ENCODE measurements around the gene CHRND. TPM values are rescaled to one million over a fixed set of nuclear protein-coding genes. Genes with fewer than 3 reads are reported as not detected.
"Not testable (repeated sequence)": the region's sequence is repeated elsewhere in the genome, so short reads cannot be mapped to it uniquely, and the experiment has no call there.

The CHRND gene
- total RNA-seq, 1 experiment from 2014 or later, result not detected

DNA sequence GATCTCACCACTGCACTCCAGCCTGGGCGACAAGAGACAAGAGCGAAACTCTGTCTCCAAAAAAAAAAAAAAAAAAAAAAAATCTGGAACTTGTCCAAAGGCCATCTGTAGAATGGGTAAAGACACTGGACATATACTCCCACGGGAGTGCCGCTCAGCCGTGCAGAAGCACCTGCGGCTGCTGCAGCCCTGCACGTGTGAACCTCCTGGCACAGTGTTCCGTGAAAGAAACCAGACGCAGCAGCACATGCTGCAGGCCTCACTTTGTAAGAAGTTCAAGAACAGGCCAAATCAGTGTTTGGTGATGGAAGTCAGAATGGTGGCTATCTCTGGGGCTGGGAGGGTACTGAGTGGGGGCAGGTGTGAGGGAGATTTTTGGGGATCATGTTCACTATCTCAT, 6.5 kb downstream of the CHRND start:
- no peaks in the 10 kb centered on the region for H3K9me2 ChIP-seq (replicated peaks; ENCODE audit: insufficient read depth, low read length)
- H3K4me1 ChIP-seq (ENCODE audit: low read length), result peaks cover 16% of the 10 kb centered on the region
- no peak overlapping the region for H3K4me3 ChIP-seq (ENCODE audit: low read length)
- peaks cover 19% of the 10 kb centered on the region; the same call in 1 of the 2 replicates for H4K20me1 ChIP-seq (ENCODE audit: insufficient read depth, low read depth, low read length)
- peak; percentile 89 for DNase-seq
- H2AFZ ChIP-seq (ENCODE audit: low read length), result no peak overlapping the region
- H3K27me3 ChIP-seq (ENCODE audit: low read length), result peaks cover 5% of the 10 kb centered on the region; the same call in 1 of the 2 replicates
- H3K27ac ChIP-seq (ENCODE audit: low read length), result no peak overlapping the region
- peak overlapping the region; percentile 27 for H3K4me2 ChIP-seq (ENCODE audit: low read depth, low read length, poor library complexity, severe bottlenecking)
- no peak overlapping the region for H3K9ac ChIP-seq (ENCODE audit: low read length)
- peaks cover 7% of the 10 kb centered on the region for H3K9me3 ChIP-seq (ENCODE audit: low read length)
- no peaks in the 10 kb centered on the region for H3K79me2 ChIP-seq (ENCODE audit: low read length)
- H3K36me3 ChIP-seq (ENCODE audit: insufficient read depth, low read length), result no peaks in the 10 kb centered on the region; the same call in 1 of the 2 replicates

DNA sequence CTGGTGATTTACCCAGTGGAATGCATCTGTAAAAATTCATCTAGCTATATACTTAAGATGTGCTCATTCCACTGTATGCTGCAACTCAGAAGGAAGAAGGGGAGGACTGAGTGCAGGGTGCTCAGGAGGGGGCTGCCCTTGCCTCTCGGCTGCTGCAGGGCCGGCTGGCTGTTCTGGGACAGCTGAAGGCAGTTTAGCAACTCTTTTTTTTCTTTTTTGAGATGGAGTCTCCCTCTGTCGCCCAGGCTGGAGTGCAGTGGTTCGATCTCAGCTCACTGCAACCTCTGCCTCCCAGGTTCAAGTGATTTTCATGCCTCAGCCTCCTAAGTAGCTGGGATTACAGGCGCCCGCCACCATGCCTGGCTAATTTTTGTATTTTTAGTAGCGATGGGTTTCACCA, 6.9 kb downstream of the CHRND start:
- not testable (repeated sequence) for DNase-seq; H3K36me3 ChIP-seq (ENCODE audit: insufficient read depth, low read length); H3K9ac ChIP-seq (ENCODE audit: low read length); H3K27ac ChIP-seq (ENCODE audit: low read length); H2AFZ ChIP-seq (ENCODE audit: low read length); H3K79me2 ChIP-seq (ENCODE audit: low read length); H3K4me3 ChIP-seq (ENCODE audit: low read length); H3K9me2 ChIP-seq (replicated peaks; ENCODE audit: insufficient read depth, low read length); H3K9me3 ChIP-seq (ENCODE audit: low read length); H3K27me3 ChIP-seq (ENCODE audit: low read length)
- peaks cover 21% of the 10 kb centered on the region; the same call in 1 of the 2 replicates for H4K20me1 ChIP-seq (ENCODE audit: insufficient read depth, low read depth, low read length)
- peak overlapping the region; percentile 27 for H3K4me2 ChIP-seq (ENCODE audit: low read depth, low read length, poor library complexity, severe bottlenecking)
- H3K4me1 ChIP-seq (ENCODE audit: low read length), result peaks cover 16% of the 10 kb centered on the region

DNA sequence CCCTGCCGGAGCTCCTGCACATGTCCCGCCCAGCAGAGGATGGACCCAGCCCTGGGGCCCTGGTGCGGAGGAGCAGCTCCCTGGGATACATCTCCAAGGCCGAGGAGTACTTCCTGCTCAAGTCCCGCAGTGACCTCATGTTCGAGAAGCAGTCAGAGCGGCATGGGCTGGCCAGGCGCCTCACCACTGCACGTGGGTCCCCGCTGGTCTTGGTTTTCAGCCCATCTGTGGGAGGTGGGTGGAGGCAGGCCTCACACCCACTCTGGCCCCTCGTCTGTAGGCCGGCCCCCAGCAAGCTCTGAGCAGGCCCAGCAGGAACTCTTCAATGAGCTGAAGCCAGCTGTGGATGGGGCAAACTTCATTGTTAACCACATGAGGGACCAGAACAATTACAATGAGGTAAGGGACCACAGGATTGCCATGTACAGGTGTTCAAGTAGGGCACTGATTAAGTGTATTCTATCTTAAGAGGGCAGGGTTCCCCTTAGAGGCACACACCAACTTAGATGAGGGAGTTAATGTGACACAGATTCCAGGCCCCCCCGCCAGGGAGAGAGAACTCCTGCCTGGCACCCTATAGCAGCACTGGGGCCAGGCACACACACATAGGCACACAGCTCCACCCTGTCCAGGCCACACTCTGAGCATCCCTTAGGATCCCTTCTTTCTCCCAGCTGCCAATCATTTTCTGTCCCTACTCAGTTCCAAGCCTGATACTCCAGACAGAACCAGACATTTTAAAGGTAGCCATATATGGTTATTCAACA, 8.2 kb downstream of the CHRND start:
- H3K27ac ChIP-seq (ENCODE audit: low read length), result no peak overlapping the region
- peaks cover 29% of the 10 kb centered on the region; the same call in 1 of the 2 replicates for H4K20me1 ChIP-seq (ENCODE audit: insufficient read depth, low read depth, low read length)
- H3K9ac ChIP-seq (ENCODE audit: low read length), result no peak overlapping the region
- H3K4me1 ChIP-seq (ENCODE audit: low read length), result peaks cover 16% of the 10 kb centered on the region
- peaks cover 7% of the 10 kb centered on the region for H3K9me3 ChIP-seq (ENCODE audit: low read length)
- no peak overlapping the region for H3K4me2 ChIP-seq (ENCODE audit: low read depth, low read length, poor library complexity, severe bottlenecking)
- no peak overlapping the region for H2AFZ ChIP-seq (ENCODE audit: low read length)
- no peak overlapping the region for H3K4me3 ChIP-seq (ENCODE audit: low read length)
- no peaks in the 10 kb centered on the region; the same call in 1 of the 2 replicates for H3K36me3 ChIP-seq (ENCODE audit: insufficient read depth, low read length)
- H3K9me2 ChIP-seq (replicated peaks; ENCODE audit: insufficient read depth, low read length), result no peaks in the 10 kb centered on the region
- H3K79me2 ChIP-seq (ENCODE audit: low read length), result no peaks in the 10 kb centered on the region
- DNase-seq, result no peak
- peaks cover 5% of the 10 kb centered on the region; the same call in 1 of the 2 replicates for H3K27me3 ChIP-seq (ENCODE audit: low read length)

DNA sequence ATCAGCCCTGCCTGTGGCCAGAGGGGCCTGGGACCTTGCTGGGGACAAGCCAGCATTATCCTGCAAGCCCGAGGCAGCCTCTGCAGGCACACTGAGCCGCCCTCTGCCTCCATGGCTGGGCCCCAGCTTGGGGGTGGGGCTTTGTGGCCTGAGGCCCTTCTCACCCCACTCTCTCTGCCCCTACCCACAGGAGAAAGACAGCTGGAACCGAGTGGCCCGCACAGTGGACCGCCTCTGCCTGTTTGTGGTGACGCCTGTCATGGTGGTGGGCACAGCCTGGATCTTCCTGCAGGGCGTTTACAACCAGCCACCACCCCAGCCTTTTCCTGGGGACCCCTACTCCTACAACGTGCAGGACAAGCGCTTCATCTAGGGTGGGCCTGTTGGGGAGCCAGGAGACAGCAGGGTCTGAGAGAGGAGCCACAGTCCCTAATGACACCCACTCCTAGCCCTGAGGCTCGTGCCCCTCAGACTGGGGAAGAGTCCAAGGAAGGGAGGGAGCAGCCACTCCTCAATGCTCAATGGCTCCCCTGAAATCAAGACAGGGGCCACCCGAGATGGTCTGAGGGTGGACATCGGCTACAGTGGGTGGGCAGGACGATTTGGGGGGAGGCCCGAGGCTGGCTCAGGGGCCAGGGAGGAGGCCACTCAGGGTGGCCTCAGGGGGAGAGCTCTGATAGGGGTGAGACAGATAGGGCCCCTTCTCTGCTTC, 9.1 kb downstream of the CHRND start:
- Histone ChIP-seq H2AFZ (ENCODE audit: low read length) (no peak overlapping the region), H3K4me3 (ENCODE audit: low read length) (no peak overlapping the region), H3K4me2 (ENCODE audit: low read depth, low read length, poor library complexity, severe bottlenecking) (no peak overlapping the region), H3K36me3 (ENCODE audit: insufficient read depth, low read length) (no peaks in the 10 kb centered on the region; the same call in 1 of the 2 replicates), H3K27ac (ENCODE audit: low read length) (no peak overlapping the region), H3K4me1 (ENCODE audit: low read length) (peaks cover 16% of the 10 kb centered on the region), H3K9me3 (ENCODE audit: low read length) (peaks cover 7% of the 10 kb centered on the region), H3K9me2 (replicated peaks; ENCODE audit: insufficient read depth, low read length) (no peaks in the 10 kb centered on the region), H3K79me2 (ENCODE audit: low read length) (no peaks in the 10 kb centered on the region), H4K20me1 (ENCODE audit: insufficient read depth, low read depth, low read length) (peaks cover 36% of the 10 kb centered on the region; the same call in 1 of the 2 replicates), H3K9ac (ENCODE audit: low read length) (no peak overlapping the region), H3K27me3 (ENCODE audit: low read length) (peaks cover 5% of the 10 kb centered on the region; the same call in 1 of the 2 replicates)
- no peak for DNase-seq

DNA sequence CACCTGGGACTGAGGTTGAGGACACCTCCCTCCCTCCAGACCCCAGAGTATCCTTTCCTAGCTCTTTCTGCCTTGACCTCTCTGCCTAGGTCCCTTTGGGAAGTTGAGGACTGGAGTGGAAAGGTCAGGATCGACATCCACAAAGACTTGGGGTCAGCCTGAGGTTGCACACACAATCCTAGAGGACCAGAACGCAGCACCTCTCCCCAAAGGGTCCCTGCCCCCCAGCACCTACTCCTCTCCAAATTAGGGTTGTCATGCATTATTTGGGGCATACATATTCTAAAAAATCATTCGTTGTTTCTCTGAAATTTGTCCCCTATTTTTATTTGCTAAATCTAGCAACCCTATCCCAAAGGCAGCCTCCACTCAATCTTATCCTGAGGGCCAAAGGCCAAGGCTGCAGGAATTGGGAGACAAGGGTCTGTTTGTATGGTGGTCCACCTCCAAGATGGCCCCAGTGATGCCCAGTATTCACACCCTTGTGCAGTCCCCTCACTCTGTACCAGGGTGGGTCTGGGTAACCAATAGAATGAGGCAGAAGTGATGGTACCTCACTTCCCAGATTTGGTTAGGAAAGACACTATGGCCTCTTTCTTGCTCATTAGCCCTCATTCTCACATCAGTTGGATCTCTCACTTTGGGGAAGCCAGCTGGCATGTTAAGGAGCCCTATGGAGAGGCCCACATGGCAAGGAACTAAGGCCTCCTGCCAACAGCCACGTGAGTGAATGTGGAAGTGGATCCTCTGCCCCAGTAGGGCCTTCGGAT, 10.0 kb downstream of the CHRND start:
- H3K27me3 ChIP-seq (ENCODE audit: low read length), result peaks cover 5% of the 10 kb centered on the region; the same call in 1 of the 2 replicates
- H3K4me1 ChIP-seq (ENCODE audit: low read length), result peaks cover 16% of the 10 kb centered on the region

DNA sequence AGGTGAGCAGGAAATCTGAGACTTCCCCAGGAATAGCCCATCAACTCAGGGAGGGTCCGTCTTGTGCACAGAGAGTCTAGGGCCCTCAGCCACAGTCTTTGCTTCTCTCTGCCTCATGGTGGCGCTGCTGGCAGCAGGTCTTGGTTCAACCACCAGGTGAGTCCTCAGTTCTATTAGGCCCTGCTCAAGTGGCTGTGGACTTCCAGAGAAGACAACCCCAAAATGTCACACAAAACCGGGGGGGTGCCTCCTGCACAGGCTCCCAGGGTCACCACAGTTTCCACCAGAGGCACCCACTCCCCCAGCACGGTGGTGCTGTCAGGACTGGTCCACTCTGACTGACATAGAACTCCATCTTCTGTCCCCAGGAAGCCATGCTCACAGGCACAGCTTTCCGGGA, 11.1 kb downstream of the CHRND start:
- peaks cover 5% of the 10 kb centered on the region; the same call in 1 of the 2 replicates for H3K27me3 ChIP-seq (ENCODE audit: low read length)
- no peak overlapping the region for H3K27ac ChIP-seq (ENCODE audit: low read length)
- peaks cover 7% of the 10 kb centered on the region for H3K9me3 ChIP-seq (ENCODE audit: low read length)
- no peak overlapping the region for H2AFZ ChIP-seq (ENCODE audit: low read length)
- H3K4me2 ChIP-seq (ENCODE audit: low read depth, low read length, poor library complexity, severe bottlenecking), result no peak overlapping the region
- no peaks in the 10 kb centered on the region for H3K79me2 ChIP-seq (ENCODE audit: low read length)
- no peak overlapping the region for H3K4me3 ChIP-seq (ENCODE audit: low read length)
- peak; percentile 82 for DNase-seq
- H3K4me1 ChIP-seq (ENCODE audit: low read length), result peaks cover 13% of the 10 kb centered on the region
- no peaks in the 10 kb centered on the region for H3K9me2 ChIP-seq (replicated peaks; ENCODE audit: insufficient read depth, low read length)
- no peaks in the 10 kb centered on the region; the same call in 1 of the 2 replicates for H3K36me3 ChIP-seq (ENCODE audit: insufficient read depth, low read length)
- H4K20me1 ChIP-seq (ENCODE audit: insufficient read depth, low read depth, low read length), result peaks cover 43% of the 10 kb centered on the region; the same call in 1 of the 2 replicates
- no peak overlapping the region for H3K9ac ChIP-seq (ENCODE audit: low read length)

More for the DNA sequence above, 10.0 kb downstream of the CHRND start:
- H4K20me1 ChIP-seq (ENCODE audit: insufficient read depth, low read depth, low read length), result peaks cover 36% of the 10 kb centered on the region; the same call in 1 of the 2 replicates
- H3K9me3 ChIP-seq (ENCODE audit: low read length), result peaks cover 7% of the 10 kb centered on the region
- H3K4me3 ChIP-seq (ENCODE audit: low read length), result no peak overlapping the region
- no peak overlapping the region for H2AFZ ChIP-seq (ENCODE audit: low read length)
- H3K36me3 ChIP-seq (ENCODE audit: insufficient read depth, low read length), result no peaks in the 10 kb centered on the region; the same call in 1 of the 2 replicates
- H3K9me2 ChIP-seq (replicated peaks; ENCODE audit: insufficient read depth, low read length), result no peaks in the 10 kb centered on the region
- no peak overlapping the region for H3K4me2 ChIP-seq (ENCODE audit: low read depth, low read length, poor library complexity, severe bottlenecking)
- DNase-seq, result no peak
- H3K79me2 ChIP-seq (ENCODE audit: low read length), result no peaks in the 10 kb centered on the region
- no peak overlapping the region for H3K27ac ChIP-seq (ENCODE audit: low read length)
- H3K9ac ChIP-seq (ENCODE audit: low read length), result no peak overlapping the region

DNA sequence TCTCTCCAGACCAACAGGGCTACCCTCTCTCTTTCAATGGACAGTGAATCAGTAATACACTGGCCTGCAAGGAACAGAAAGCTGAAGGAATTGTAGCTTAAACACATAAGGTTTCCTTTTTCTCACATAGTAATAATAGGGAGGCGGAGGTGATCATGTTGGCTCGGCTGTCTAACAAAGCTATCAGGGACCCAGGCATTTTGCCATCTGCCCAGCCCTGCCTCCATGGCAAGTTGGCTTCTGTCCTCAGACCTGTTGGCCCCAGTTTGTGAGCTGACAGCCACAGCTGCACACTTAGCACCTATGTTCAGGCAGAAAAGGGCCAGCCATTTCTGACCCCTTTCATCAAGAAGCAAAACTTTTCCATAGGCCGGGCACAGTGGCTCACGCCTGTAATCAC, 11.5 kb downstream of the CHRND start:
- H3K9ac ChIP-seq (ENCODE audit: low read length), result no peak overlapping the region
- H4K20me1 ChIP-seq (ENCODE audit: insufficient read depth, low read depth, low read length), result peaks cover 47% of the 10 kb centered on the region; the same call in 1 of the 2 replicates
- no peak overlapping the region for H3K4me3 ChIP-seq (ENCODE audit: low read length)
- H3K27me3 ChIP-seq (ENCODE audit: low read length), result peaks cover 5% of the 10 kb centered on the region; the same call in 1 of the 2 replicates
- peaks cover 8% of the 10 kb centered on the region for H3K4me1 ChIP-seq (ENCODE audit: low read length)
- no peak overlapping the region for H3K27ac ChIP-seq (ENCODE audit: low read length)
- no peaks in the 10 kb centered on the region; the same call in 1 of the 2 replicates for H3K36me3 ChIP-seq (ENCODE audit: insufficient read depth, low read length)
- no peaks in the 10 kb centered on the region for H3K79me2 ChIP-seq (ENCODE audit: low read length)
- H3K9me2 ChIP-seq (replicated peaks; ENCODE audit: insufficient read depth, low read length), result no peaks in the 10 kb centered on the region
- H3K4me2 ChIP-seq (ENCODE audit: low read depth, low read length, poor library complexity, severe bottlenecking), result no peak overlapping the region
- no peak overlapping the region for H2AFZ ChIP-seq (ENCODE audit: low read length)
- peaks cover 7% of the 10 kb centered on the region for H3K9me3 ChIP-seq (ENCODE audit: low read length)
- DNase-seq, result no peak

Measured in Karpas-422 (cell line).